Kidney (tissue), 14 donors: Measurements from ENCODE around the gene RAB4B. TPM values are rescaled to one million over a fixed set of nuclear protein-coding genes. Genes with fewer than 3 reads are reported as not detected.
A peak's percentile ranks its signal among the peaks of the same experiment; 100 is the strongest.

Experiments
- DNase-seq, 5 donors: peaks; one replicate each; pipeline ENCODE4 v3.0.0-alpha.2; 2013 to 2020
- FAIRE-seq: peaks from 2 replicates; lab custom pipeline; 2012; peaks lifted over from hg19 to GRCh38; lab: Jason Lieb, UNC
- H3K27ac ChIP-seq, 2 donors: one replicate each; pipeline ENCODE4 v1.7.0; 2013; ENCODE audit warnings: low read depth in 2 of 2, low read length in 2 of 2, inconsistent platforms in 1 of 2
- H3K27me3 ChIP-seq: one replicate; pipeline ENCODE4 v1.7.1; 2013; ENCODE audit warnings: low read length, inconsistent platforms; ENCODE audit not compliant: control insufficient read depth, insufficient read depth
- H3K36me3 ChIP-seq, 3 donors: one replicate each; pipeline versions ENCODE4 v1.7.0 to v1.7.1; 2013; ENCODE audit warnings: low read length in 3 of 3, control low read depth in 1 of 3, inconsistent platforms in 1 of 3; ENCODE audit not compliant: insufficient read depth in 3 of 3, control insufficient read depth in 2 of 3
- H3K4me1 ChIP-seq, 3 donors: one replicate each; pipeline versions ENCODE4 v1.7.0 to v1.7.1; 2013; ENCODE audit warnings: low read length in 3 of 3, inconsistent platforms in 1 of 3, low read depth in 1 of 3; ENCODE audit not compliant: control insufficient read depth in 2 of 3, insufficient read depth in 2 of 3
- H3K4me3 ChIP-seq, 3 donors: one replicate each; pipeline versions ENCODE4 v1.7.0 to v1.8.1; 2013; ENCODE audit warnings: low read length in 3 of 3, control low read depth in 1 of 3, inconsistent platforms in 1 of 3
- H3K9ac ChIP-seq, 3 donors: one replicate each; pipeline versions ENCODE4 v1.7.0 to v1.7.1; 2013; ENCODE audit warnings: low read length in 3 of 3, control low read depth in 1 of 3, inconsistent platforms in 1 of 3
- H3K9me3 ChIP-seq, 3 donors: one replicate each; pipeline versions ENCODE4 v1.7.0 to v1.7.1; 2013; ENCODE audit warnings: low read length in 3 of 3, control low read depth in 1 of 3, inconsistent platforms in 1 of 3; ENCODE audit not compliant: control insufficient read depth in 2 of 3, insufficient read depth in 1 of 3
- CTCF ChIP-seq: IDR thresholded peaks from 3 replicates; pipeline ENCODE4 v1.5.1; 2012; ENCODE audit warnings: mild to moderate bottlenecking, moderate library complexity, borderline replicate concordance; ENCODE audit not compliant: insufficient read depth; ENCODE audit errors: extremely low read depth
- intact Hi-C: fragments of 100-400 bp; cut with DNase I; formaldehyde crosslinking; loops from one replicate; pipeline ENCODE4 v1.11.1; 2022
- polyA plus RNA-seq: library from polyadenylated mRNA; stranded (reverse); fragments of 350-450 nt; fragmentation: Illumina TruSeq; extraction: RNeasy Lipid Tissue Mini Kit (QIAGEN cat#74804); gene quantifications from one replicate; pipeline ENCODE4 v1.2.3, GENCODE V29; 2014; ENCODE audit warnings: low read depth, low replicate concordance; ENCODE audit not compliant: insufficient read depth
- total RNA-seq: library from RNA; stranded (reverse); fragmentation: NEBNext Ultra II Directional; extraction: Animal tissue kit (Norgen Biotek cat#: 25700); gene quantifications from one replicate; pipeline ENCODE4 v1.2.1, GENCODE V29; 2021
- donor health status: control.
- donor health status: control.
- donor health status: control.
- donor health status: control.
- donor health status: control.
- donor health status: DM: yes; HTN: yes; CAD: no.
- donor health status: Normal renal cell carcinoma (clear cell type).

Gene RAB4B
- total and polyA plus RNA-seq, 2 donors from 2014 or later, result 42.1 to 61.7 TPM

- H3K4me3 ChIP-seq, result no peak overlapping the region
These were observed 34.1 kb upstream of the RAB4B start for GRCh38 chr19:40743926-40744325.

GRCh38 chr19:40744554-40745401 is 33.3 kb upstream of the RAB4B start:
- intact Hi-C loops, result no loop called here
- Histone ChIP-seq H3K4me3 (no peak overlapping the region), H3K9ac (peak overlapping the region in 1 of 3 donors; percentile 12), H3K36me3 (peaks cover 0 to 4% (median 0%) of the 10 kb centered on the region in 3 donors), H3K4me1 (peaks cover 0 to 11% (median 7%) of the 10 kb centered on the region in 3 donors), H3K27me3 (no peaks in the 10 kb centered on the region), H3K9me3 (no peaks in the 10 kb centered on the region), H3K27ac (no peak overlapping the region)
- peak; percentile 6 for TF ChIP-seq CTCF
- DNase-seq (peak in 4 of 5 donors; percentile 44 to 70 (median 50)), FAIRE-seq (no peak)

More at GRCh38 chr19:40743926-40744325, 34.1 kb upstream of the RAB4B start:
- Histone ChIP-seq H3K27me3 (no peaks in the 10 kb centered on the region), H3K9me3 (no peaks in the 10 kb centered on the region), H3K4me1 (peaks cover 0 to 7% (median 0%) of the 10 kb centered on the region in 3 donors), H3K27ac (no peak overlapping the region), H3K36me3 (peaks cover 0 to 8% (median 0%) of the 10 kb centered on the region in 3 donors), H3K9ac (no peak overlapping the region)
- no peak for TF ChIP-seq CTCF
- intact Hi-C loops, result no loop called here
- no peak for FAIRE-seq
- no peak for DNase-seq

GRCh38 chr19:40745402-40745780 is 32.7 kb upstream of the RAB4B start:
- Histone ChIP-seq H3K9me3 (no peaks in the 10 kb centered on the region), H3K9ac (no peak overlapping the region), H3K4me1 (peaks cover 0 to 11% (median 10%) of the 10 kb centered on the region in 3 donors), H3K27me3 (no peaks in the 10 kb centered on the region), H3K27ac (no peak overlapping the region), H3K36me3 (no peaks in the 10 kb centered on the region), H3K4me3 (no peak overlapping the region)
- DNase-seq (peak in 3 of 5 donors; percentile 22 to 44 (median 41)), FAIRE-seq (no peak)
- no peak for TF ChIP-seq CTCF
- intact Hi-C loops, result no loop called here
